SU-DHL-6 (cell line): ENCODE measurements around the gene LZTR1.

ENCODE experiments used
- EZH2phosphoT487 ChIP-seq: fragments of 200-600 bp; sonication (generic), shearing (Covaris generic); conservative IDR thresholded peaks from 2 replicates; pipeline ENCODE4 v1.6.1; 2018; ENCODE audit warnings: mild to moderate bottlenecking, antibody characterized with exemption, low read length, moderate library complexity, mixed read lengths
- TF ChIP-seq, protein P1 (sequence below): fragments of 200-600 bp; sonication (generic); IDR thresholded peaks from one replicate; pipeline ENCODE4 v1.5.1; 2017; ENCODE audit warnings: antibody characterized with exemption, mild to moderate bottlenecking, low read length, moderate library complexity; ENCODE audit not compliant: insufficient read depth, poor library complexity, severe bottlenecking

GRCh38 chr22:20995329-20996030, 13.4 kb downstream of the LZTR1 start:
- TF ChIP-seq, protein P1, sequence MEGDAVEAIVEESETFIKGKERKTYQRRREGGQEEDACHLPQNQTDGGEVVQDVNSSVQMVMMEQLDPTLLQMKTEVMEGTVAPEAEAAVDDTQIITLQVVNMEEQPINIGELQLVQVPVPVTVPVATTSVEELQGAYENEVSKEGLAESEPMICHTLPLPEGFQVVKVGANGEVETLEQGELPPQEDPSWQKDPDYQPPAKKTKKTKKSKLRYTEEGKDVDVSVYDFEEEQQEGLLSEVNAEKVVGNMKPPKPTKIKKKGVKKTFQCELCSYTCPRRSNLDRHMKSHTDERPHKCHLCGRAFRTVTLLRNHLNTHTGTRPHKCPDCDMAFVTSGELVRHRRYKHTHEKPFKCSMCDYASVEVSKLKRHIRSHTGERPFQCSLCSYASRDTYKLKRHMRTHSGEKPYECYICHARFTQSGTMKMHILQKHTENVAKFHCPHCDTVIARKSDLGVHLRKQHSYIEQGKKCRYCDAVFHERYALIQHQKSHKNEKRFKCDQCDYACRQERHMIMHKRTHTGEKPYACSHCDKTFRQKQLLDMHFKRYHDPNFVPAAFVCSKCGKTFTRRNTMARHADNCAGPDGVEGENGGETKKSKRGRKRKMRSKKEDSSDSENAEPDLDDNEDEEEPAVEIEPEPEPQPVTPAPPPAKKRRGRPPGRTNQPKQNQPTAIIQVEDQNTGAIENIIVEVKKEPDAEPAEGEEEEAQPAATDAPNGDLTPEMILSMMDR, result no peak
- no peak for TF ChIP-seq EZH2phosphoT487
